B cell (primary cell): ENCODE data around the gene RNU1-4. TPM values are rescaled to one million over a fixed set of nuclear protein-coding genes. Genes with fewer than 3 reads are reported as not detected.
"Not testable (repeated sequence)": the region's sequence is repeated elsewhere in the genome, so short reads cannot be mapped to it uniquely, and the experiment has no call there.

Experiments
- ATAC-seq: fragments of 200-7000 bp; cut with Tn5 transposase; one replicate; pipeline ENCODE4 v1.10.0; 2021; ENCODE audit warnings: low read depth, mild to moderate bottlenecking, moderate number of reproducible peaks, moderate library complexity
- CTCF ChIA-PET: fragments of 350-600 bp; sonication (Branson Sonifier 250); formaldehyde crosslinking; loops from one replicate; lab custom pipeline; 2021; ENCODE audit warnings: antibody characterized with exemption, inconsistent platforms; lab: Charles Lee
- POLR2A ChIA-PET: fragments of 350-600 bp; sonication (Branson Sonifier 250); formaldehyde crosslinking; loops from one replicate; lab custom pipeline; 2021; ENCODE audit warnings: antibody characterized with exemption; lab: Charles Lee
- DNase-seq: peaks from one replicate; pipeline ENCODE4 v3.0.0; 2013
- H2AFZ ChIP-seq: 2 replicates; pipeline ENCODE4 v1.6.1; 2012; ENCODE audit warnings: mild to moderate bottlenecking, low read depth, low read length; ENCODE audit not compliant: insufficient read depth, poor library complexity, severe bottlenecking
- H3K27ac ChIP-seq, 2 donors: 1 replicate in 1 of 2; 2 replicates in 1 of 2; pipeline ENCODE4 v1.5.1; 2012 to 2013; ENCODE audit warnings: low read length in 2 of 2, mild to moderate bottlenecking in 2 of 2, moderate library complexity in 1 of 2
- H3K27me3 ChIP-seq, 4 experiments: fragments of 200-600 bp in 1 of 4; sonication (generic) in 1 of 4; replicated peaks in 1 of 4; 1 replicate in 2 of 4; 2 replicates in 2 of 4; pipeline versions ENCODE4 v1.6.1 to v1.7.0; 2013 to 2016; ENCODE audit warnings: low read length in 3 of 4, mild to moderate bottlenecking in 2 of 4, mixed read lengths in 1 of 4, moderate library complexity in 1 of 4; ENCODE audit not compliant: insufficient read depth in 4 of 4, control insufficient read depth in 3 of 4; ENCODE audit errors: control extremely low read depth in 1 of 4
- H3K36me3 ChIP-seq, 2 experiments: replicated peaks in 1 of 2; 1 replicate in 1 of 2; 2 replicates in 1 of 2; pipeline versions ENCODE4 v1.6.1 to v1.7.1; 2013; ENCODE audit warnings: low read length in 1 of 2; ENCODE audit not compliant: insufficient read depth in 2 of 2, control insufficient read depth in 1 of 2; ENCODE audit errors: control extremely low read depth in 1 of 2, extremely low read depth in 1 of 2
- H3K4me1 ChIP-seq, 2 donors: fragments of 200-600 bp in 1 of 2; sonication (generic) in 1 of 2; 1 replicate in 1 of 2; 2 replicates in 1 of 2; pipeline versions ENCODE4 v1.5.1 to v1.6.1; 2013 to 2017; ENCODE audit warnings: low read length in 2 of 2; ENCODE audit not compliant: control insufficient read depth in 2 of 2, insufficient read depth in 2 of 2
- H3K4me2 ChIP-seq: replicated peaks from 2 replicates; pipeline ENCODE3; 2012; ENCODE audit warnings: mild to moderate bottlenecking, low read depth, low read length; ENCODE audit not compliant: poor library complexity, severe bottlenecking
- H3K4me3 ChIP-seq, 5 experiments: fragments of 200-600 bp in 1 of 5; sonication (generic) in 1 of 5; 1 replicate in 3 of 5; 2 replicates in 2 of 5; pipeline versions ENCODE4 v1.5.1 to v1.7.0; 2011 to 2016; ENCODE audit warnings: low read length in 4 of 5, mild to moderate bottlenecking in 4 of 5, low read depth in 2 of 5, control low read depth in 1 of 5, moderate library complexity in 1 of 5; ENCODE audit not compliant: insufficient read depth in 1 of 5; ENCODE audit errors: control extremely low read depth in 1 of 5, extremely low read depth in 1 of 5
- H3K79me2 ChIP-seq: fragments of 200-600 bp; sonication (generic); one replicate; pipeline ENCODE4 v1.6.0; 2016; ENCODE audit warnings: low read length; ENCODE audit not compliant: control insufficient read depth, insufficient read depth
- H3K9ac ChIP-seq: fragments of 200-600 bp; sonication (generic); 2 replicates; pipeline ENCODE4 v1.6.1; 2017; ENCODE audit warnings: mild to moderate bottlenecking, low read length, moderate library complexity
- H3K9me3 ChIP-seq, 3 donors: one replicate each; pipeline versions ENCODE4 v1.6.1 to v1.7.1; 2013; ENCODE audit warnings: low read length in 2 of 3; ENCODE audit not compliant: control insufficient read depth in 2 of 3, insufficient read depth in 1 of 3; ENCODE audit errors: control extremely low read depth in 1 of 3
- H4K20me1 ChIP-seq: 2 replicates; pipeline ENCODE4 v1.6.0; 2012; ENCODE audit warnings: mild to moderate bottlenecking, low read length; ENCODE audit not compliant: insufficient read depth, control insufficient read depth, poor library complexity, severe bottlenecking
- H3K27ac Mint-ChIP-seq: one replicate; pipeline ENCODE4 v1.8.0; 2021; ENCODE audit warnings: mixed read lengths
- H3K27me3 Mint-ChIP-seq: one replicate; pipeline ENCODE4 v1.8.0; 2021; ENCODE audit warnings: mixed read lengths
- H3K4me1 Mint-ChIP-seq: one replicate; pipeline ENCODE4 v1.8.0; 2021; ENCODE audit warnings: mixed read lengths
- H3K4me3 Mint-ChIP-seq: one replicate; pipeline ENCODE4 v1.8.0; 2021; ENCODE audit warnings: mixed read lengths
- H3K9me3 Mint-ChIP-seq: one replicate; pipeline ENCODE4 v1.8.0; 2022; ENCODE audit warnings: mixed read lengths; ENCODE audit not compliant: insufficient read depth
- WGBS: methylation state at CpG from one replicate; pipeline ENCODE4 v1.1.5; 2013; ENCODE audit warnings: missing lambda C conversion rate; ENCODE audit not compliant: insufficient coverage; 5-methylcytosine and 5-hydroxymethylcytosine counted together
- intact Hi-C: fragments of 100-400 bp; cut with micrococcal nuclease; formaldehyde crosslinking; loops from one replicate; pipeline ENCODE4 v1.10.0; 2022
- polyA plus RNA-seq: library from polyadenylated mRNA; depleted of rRNA; stranded (reverse); fragments of >200 nt; gene quantifications from 2 replicates; pipeline ENCODE4 v1.2.3, GENCODE V29; 2012
- total RNA-seq, 2 donors: library from RNA; stranded (reverse); fragments of 120-200 nt in 1 of 2; gene quantifications; 1 replicate in 1 of 2; 2 replicates in 1 of 2; pipeline versions ENCODE4 v1.2.3 to v1.2.4, GENCODE V29; 2013 to 2022

RNU1-4 gene
- total and polyA plus RNA-seq, 2 donors (not counting 1 experiment from before 2014, with no cell fraction given) = 4,377 TPM; not detected in 1

- H3K27me3 ChIP-seq, DNase-seq, H3K4me1 Mint-ChIP-seq, H2AFZ ChIP-seq, H3K9me3 Mint-ChIP-seq, intact Hi-C loops, H3K9me3 ChIP-seq, H4K20me1 ChIP-seq, H3K4me2 ChIP-seq, H3K36me3 ChIP-seq, H3K27ac Mint-ChIP-seq, H3K27ac ChIP-seq, H3K4me1 ChIP-seq, H3K27me3 Mint-ChIP-seq, H3K9ac ChIP-seq, H3K79me2 ChIP-seq: not testable (repeated sequence)
- CTCF ChIA-PET = interaction anchor here (0.8 to 3.3 kb wide), 20 partner anchors 9 to 339 kb away, joined by 3 to 15 read pairs (median 5); no protein-coding TSS in a partner anchor
- peak; percentile 74 for ATAC-seq
- H3K4me3 ChIP-seq = peak overlapping the region in 1 of 5 experiments; percentile 19
- H3K4me3 Mint-ChIP-seq = peak overlapping the region; percentile 37
- WGBS = under 1% methylated on average over 34 of the region's 99 CpGs
- POLR2A ChIA-PET = interaction anchor here (0.5 to 1.8 kb wide), 5 partner anchors 94 to 1014 kb away, joined by 3 to 8 read pairs (median 7); partner anchors contain the start of genes NBPF1 and RNU1-1
Measured at GRCh38 chr1:16707130-16708093, 32.9 kb upstream of the RNU1-4 start.

GRCh38 chr1:16708704-16709103, 31.6 kb upstream of the RNU1-4 start:
- H3K27ac ChIP-seq, H3K27ac Mint-ChIP-seq, H3K36me3 ChIP-seq, H3K4me3 ChIP-seq, DNase-seq, H3K4me3 Mint-ChIP-seq, H3K4me2 ChIP-seq, intact Hi-C loops, H3K27me3 Mint-ChIP-seq, H3K79me2 ChIP-seq, H3K9ac ChIP-seq, H3K4me1 Mint-ChIP-seq, H3K27me3 ChIP-seq, H4K20me1 ChIP-seq, ATAC-seq, H3K9me3 ChIP-seq, H3K4me1 ChIP-seq, H3K9me3 Mint-ChIP-seq, H2AFZ ChIP-seq: not testable (repeated sequence)
- CTCF ChIA-PET = interaction anchor here (0.6 to 3.3 kb wide), 15 partner anchors 8 to 735 kb away, joined by 3 to 15 read pairs (median 4); no protein-coding TSS in a partner anchor
- no CpG with 5 or more reads among the region's 6 CpGs for WGBS
- POLR2A ChIA-PET = interaction anchor here (1.7 to 1.8 kb wide), 2 partner anchors 96 to 195 kb away, joined by 7 to 8 read pairs; partner anchors contain the start of genes NBPF1 and RNU1-1

- DNase-seq (peak; percentile 42), ATAC-seq (peak; percentile 78)
- H3K9me3 Mint-ChIP-seq, H3K4me1 ChIP-seq, H3K4me3 Mint-ChIP-seq, intact Hi-C loops, H3K27me3 ChIP-seq, H3K4me1 Mint-ChIP-seq, H3K27ac Mint-ChIP-seq, H3K9ac ChIP-seq, H3K79me2 ChIP-seq, H3K9me3 ChIP-seq, H3K27ac ChIP-seq, POLR2A ChIA-PET, H4K20me1 ChIP-seq, H2AFZ ChIP-seq, H3K4me3 ChIP-seq, H3K36me3 ChIP-seq, H3K4me2 ChIP-seq, H3K27me3 Mint-ChIP-seq: not testable (repeated sequence)
- 0% methylated on average over 1 of the region's 3 CpGs for WGBS
- CTCF ChIA-PET = interaction anchor here (0.8 to 2.9 kb wide), 9 partner anchors 9 to 251 kb away, joined by 3 to 15 read pairs (median 4); no protein-coding TSS in a partner anchor
Measured at GRCh38 chr1:16709659-16710087, 30.6 kb upstream of the RNU1-4 start.
